GM18870 (cell line): ENCODE measurements around the gene ENOX1.
"Not testable (repeated sequence)": the region's sequence is repeated elsewhere in the genome, so short reads cannot be mapped to it uniquely, and the experiment has no call there.

Source experiments
- ATAC-seq: cut with Tn5 transposase; IDR thresholded peaks from one replicate; pipeline ENCODE4 v1.9.1; 2021; ENCODE audit warnings: moderate library complexity; ENCODE audit not compliant: unreplicated experiment

Gene ENOX1

DNA sequence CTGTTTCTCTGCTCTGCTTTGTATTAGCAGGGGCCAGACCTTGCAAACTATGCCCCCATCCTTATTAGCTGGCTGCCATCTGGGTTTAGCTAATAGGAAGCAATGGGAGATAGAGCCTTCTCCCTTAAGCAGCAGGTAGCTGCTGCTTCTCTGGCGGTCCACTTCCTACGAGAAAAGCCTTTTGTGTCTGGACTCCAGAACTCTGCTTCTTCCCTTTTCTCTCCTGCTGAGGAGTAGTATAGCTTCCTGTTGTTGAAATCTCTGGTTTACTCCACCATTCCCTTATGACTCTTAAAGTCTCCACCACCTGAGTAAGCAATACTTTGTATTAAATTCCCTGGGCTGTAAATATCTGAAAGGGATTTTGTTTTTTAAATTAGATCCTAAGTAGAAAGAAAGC, 616.3 kb downstream of the ENOX1 start:
- no peak for ATAC-seq

- ATAC-seq, result not testable (repeated sequence)
Measured at GRCh38 chr13:43168434-43168833, 618.3 kb downstream of the ENOX1 start.

DNA sequence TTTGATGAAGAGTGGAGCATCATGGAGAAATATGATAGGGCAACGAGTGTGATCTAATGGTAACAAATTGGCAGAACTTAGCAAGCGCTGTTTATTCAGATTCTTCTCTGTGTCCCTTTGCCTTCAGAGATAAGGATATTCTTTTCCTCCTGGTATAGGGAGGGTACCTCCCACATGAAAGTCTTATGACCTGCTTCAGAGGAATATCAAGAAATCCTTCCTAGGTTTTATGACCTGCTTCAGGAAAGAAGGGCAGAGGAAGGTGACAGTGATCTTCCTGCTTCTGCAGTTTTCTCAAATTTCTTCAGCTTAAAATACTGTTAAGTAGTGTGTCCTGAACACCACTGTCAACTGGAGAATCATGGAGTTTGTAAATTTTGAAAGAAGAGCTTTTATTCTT, 619.0 kb downstream of the ENOX1 start:
- ATAC-seq, result no peak

DNA sequence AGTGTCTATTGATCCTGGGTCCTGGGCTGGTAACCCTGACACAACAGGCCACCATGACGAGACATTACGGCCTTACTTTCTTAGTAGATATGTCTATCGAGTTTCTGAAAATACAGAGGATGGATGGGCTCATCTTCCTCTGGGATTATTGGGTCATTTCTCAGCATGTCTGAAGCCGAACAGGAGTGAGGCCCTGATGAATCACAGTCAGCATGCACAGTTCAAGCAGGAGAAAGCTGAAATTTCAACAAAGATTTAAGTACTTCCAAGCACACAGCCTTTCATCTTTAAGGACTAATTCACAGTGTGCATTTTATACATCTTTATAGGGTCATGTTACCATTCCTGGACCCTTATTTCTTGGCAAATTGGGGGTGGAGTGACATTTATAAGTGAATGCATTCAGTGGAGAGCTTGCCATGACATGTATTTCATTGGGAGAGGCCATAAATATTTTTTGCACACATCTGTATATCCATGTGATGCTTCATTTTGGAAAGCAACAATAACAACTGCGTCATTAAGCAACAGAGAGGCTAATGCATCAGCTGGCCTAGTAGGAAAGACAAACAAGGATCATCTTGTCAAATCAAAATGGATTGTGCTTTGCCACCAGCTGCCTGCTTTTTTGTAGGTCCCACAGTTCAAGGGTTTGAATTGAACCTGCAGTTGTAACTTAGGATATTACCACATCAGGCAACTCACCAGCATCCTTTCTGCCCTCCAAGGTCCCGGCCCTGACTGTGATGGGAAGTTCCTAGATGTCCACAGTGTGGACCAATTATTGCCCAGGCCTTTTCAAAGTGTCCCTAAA, 619.9 kb downstream of the ENOX1 start:
- ATAC-seq, result no peak
